ENCODE data around the gene FDPS.

FDPS gene

DNA sequence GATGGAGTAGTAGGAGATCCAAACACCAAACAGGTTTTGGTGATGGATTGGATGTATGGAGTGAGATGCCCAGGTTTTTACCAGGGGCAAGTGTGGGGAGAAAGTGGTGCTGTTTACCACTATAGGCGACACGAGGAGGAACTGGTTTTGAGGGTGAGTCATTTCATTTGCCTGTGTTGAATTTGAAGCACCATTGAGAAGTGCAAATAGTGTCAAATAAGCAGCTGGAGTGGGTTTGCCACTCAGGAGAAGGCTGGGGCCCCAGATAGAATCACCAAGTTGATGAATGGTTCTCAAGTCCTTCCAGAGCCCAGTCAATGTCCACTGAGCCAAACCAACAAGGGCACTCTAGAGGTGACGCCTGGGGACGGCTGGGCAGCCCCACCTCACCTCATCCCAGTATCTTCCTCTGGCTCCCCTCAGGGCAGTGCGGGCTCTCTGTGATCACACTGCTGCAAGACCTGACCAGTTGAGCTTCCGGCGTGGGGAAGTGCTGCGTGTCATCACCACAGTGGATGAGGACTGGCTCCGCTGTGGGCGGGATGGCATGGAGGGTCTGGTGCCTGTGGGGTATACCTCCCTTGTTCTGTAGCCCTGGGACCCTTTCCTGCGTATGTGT lies 21.4 kb downstream of the FDPS start:
- DNase-seq (ENCODE audit: low read depth), result no peak
- TF ChIP-seq, protein P1, sequence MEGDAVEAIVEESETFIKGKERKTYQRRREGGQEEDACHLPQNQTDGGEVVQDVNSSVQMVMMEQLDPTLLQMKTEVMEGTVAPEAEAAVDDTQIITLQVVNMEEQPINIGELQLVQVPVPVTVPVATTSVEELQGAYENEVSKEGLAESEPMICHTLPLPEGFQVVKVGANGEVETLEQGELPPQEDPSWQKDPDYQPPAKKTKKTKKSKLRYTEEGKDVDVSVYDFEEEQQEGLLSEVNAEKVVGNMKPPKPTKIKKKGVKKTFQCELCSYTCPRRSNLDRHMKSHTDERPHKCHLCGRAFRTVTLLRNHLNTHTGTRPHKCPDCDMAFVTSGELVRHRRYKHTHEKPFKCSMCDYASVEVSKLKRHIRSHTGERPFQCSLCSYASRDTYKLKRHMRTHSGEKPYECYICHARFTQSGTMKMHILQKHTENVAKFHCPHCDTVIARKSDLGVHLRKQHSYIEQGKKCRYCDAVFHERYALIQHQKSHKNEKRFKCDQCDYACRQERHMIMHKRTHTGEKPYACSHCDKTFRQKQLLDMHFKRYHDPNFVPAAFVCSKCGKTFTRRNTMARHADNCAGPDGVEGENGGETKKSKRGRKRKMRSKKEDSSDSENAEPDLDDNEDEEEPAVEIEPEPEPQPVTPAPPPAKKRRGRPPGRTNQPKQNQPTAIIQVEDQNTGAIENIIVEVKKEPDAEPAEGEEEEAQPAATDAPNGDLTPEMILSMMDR (conservative IDR thresholded peaks at IDR 0.05; ENCODE audit: low read depth, low read length), result no peak
- no peak overlapping the region for H3K4me3 ChIP-seq (ENCODE audit: low read length)

DNA sequence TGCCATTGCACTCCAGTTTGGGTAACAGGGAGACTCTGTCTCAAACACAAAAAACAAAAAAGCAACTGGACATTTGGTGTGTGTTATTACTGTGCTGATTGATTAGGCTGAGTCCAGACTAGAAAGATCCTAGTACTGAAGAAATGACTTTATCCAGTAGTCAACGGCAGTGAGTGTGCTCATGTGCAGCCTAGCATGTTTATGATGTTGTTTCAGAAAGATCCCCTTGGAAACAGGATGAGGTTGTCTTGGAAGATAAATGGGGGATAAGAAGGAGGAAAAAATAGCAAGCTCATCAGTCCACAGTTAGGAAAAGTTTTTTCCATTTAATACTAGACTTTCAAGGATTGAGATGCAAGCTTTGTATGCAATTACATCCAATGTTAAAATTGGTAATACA lies 26.3 kb downstream of the FDPS start:
- DNase-seq (ENCODE audit: low read depth), result no peak
- TF ChIP-seq, protein P1 (conservative IDR thresholded peaks at IDR 0.05; ENCODE audit: low read depth, low read length), result no peak
- no peak overlapping the region for H3K4me3 ChIP-seq (ENCODE audit: low read length)

DNA sequence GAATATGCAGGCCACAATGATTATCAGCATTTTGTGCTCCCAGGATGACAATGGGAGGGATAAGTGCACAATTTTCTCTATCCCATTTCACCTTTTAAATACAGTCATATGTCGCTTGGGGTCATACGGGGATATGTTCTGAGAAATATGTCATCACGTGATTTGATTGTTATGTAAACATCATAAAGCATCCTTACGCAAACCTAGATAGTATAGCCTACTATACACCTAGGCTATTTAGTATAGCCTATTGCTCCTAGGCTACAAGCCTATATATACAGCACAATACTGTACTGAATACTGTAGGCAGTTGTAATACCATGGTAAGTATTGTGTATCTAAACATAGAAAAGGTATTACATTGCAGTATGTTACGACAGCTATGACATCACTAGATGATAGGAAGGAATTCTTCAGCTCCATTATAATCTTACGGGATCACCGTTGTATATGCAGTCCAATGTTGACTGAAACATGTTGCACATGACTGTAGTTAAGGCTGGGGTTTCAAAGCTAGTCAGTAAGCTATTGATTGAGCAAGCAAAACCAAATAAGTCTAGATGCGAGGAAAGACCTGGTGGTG lies 30.9 kb downstream of the FDPS start:
- H3K4me3 ChIP-seq (ENCODE audit: low read length), result no peak overlapping the region
- no peak for DNase-seq (ENCODE audit: low read depth)
- TF ChIP-seq, protein P1 (conservative IDR thresholded peaks at IDR 0.05; ENCODE audit: low read depth, low read length), result no peak

DNA sequence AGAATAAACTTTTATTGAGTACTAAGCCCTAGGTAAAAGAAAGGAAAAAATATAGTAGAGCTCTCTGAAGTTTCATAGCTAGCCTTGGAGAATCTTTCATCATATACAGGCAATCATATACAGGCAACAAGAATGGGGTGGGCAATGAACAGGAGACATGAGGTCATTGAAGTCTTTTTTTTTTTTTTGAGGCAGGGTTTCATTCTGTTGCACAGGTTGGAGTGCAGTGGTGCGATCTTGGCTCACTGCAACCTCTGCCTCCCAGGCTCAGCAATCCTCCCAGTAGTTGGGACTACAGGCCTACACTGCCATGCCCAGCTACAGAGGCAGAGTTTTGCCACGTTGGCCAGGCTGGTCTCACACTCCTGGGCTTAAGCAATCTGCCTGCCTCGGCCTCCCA lies 34.2 kb downstream of the FDPS start:
- TF ChIP-seq, protein P1 (conservative IDR thresholded peaks at IDR 0.05; ENCODE audit: low read depth, low read length), result no peak
- no peak overlapping the region for H3K4me3 ChIP-seq (ENCODE audit: low read length)
- DNase-seq (ENCODE audit: low read depth), result no peak

DNA sequence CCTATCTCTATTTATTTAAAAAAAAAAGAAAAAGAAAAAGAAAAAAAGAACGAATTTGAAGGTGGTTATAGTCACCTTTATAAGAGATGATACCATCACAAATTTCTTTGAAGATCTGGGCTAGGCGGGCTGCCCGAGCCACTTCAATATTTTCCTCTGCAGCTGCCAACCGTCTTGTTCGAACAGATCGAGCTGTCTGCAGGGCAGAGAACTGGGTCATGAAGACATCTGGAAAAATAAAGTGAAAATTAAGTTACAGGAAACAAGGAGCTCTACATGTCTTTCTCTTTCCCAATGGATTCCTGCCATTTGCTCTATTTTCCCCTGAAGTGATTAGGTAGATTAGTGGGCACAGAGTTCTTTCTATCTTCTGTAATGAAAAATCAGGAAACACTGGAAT lies 44.0 kb downstream of the FDPS start:
- DNase-seq (ENCODE audit: low read depth), result no peak
- TF ChIP-seq, protein P1 (conservative IDR thresholded peaks at IDR 0.05; ENCODE audit: low read depth, low read length), result no peak
- H3K4me3 ChIP-seq (ENCODE audit: low read length), result no peak overlapping the region

DNA sequence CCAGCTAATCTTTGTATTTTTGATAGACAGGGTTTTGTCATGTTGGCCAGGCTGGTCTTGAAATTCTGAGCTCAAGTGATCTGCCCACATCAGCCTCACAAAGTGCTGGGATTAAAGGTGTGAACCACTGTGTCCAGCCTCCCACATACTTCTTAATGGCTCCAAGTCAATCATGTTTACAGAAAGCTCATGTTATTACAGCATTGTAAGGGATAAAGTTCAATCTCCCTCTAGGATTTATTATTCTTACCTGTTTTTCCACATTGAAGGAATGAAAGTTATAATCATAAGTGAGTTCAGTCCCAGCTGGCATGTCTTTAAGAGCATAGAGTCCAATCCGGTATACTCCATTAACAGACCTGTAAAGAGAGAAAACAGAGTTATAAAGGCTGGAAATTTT lies 51.4 kb downstream of the FDPS start:
- no peak for DNase-seq (ENCODE audit: low read depth)
- TF ChIP-seq, protein P1 (conservative IDR thresholded peaks at IDR 0.05; ENCODE audit: low read depth, low read length), result no peak
- no peak overlapping the region for H3K4me3 ChIP-seq (ENCODE audit: low read length)
